GM12875 (cell line): Measurements from ENCODE around the gene CAPN9.

Experiments used
- H3K4me3 ChIP-seq: one replicate; pipeline ENCODE4 v1.5.1; 2011; ENCODE audit warnings: low read depth, low read length, control low read depth
- CTCF ChIP-seq: IDR thresholded peaks from 2 replicates; pipeline ENCODE4 v1.5.1; 2011; ENCODE audit warnings: low read depth, mild to moderate bottlenecking, control low read depth, inconsistent platforms, low read length, moderate library complexity, borderline replicate concordance; ENCODE audit not compliant: insufficient read depth

The CAPN9 gene

DNA sequence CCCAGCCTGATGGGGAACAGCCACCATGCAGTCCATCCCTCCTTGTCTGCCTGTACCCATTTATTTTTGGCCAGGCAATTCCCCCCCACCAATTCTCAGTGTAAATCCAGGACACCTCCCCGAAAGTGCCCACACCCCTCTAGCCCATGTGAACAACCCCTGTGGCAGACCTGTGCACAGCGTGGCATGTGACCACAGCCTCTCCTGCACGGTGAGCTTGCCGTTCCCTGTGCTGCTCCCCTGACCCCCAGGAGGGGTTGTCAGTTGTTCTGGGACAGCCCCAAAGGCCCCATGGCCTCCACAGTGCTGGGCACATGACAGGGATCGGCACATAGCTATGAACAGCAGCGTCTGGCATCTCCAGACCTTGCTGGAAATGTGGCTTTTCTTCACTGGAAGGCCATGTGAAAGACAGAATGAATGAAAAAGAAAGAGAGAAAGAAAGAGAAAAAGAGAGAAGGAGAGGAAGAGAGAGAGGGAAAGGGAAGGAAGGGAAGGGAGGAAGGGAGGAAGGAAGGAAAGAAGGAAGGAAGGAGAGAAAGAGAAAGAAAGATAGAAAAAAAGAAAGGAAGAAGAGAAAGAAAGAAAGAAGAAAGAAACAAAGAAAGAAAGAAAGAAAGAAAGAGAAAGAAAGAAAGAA, 3.9 kb downstream of the CAPN9 start:
- H3K4me3 ChIP-seq = no peak overlapping the region
- no peak for TF ChIP-seq CTCF

DNA sequence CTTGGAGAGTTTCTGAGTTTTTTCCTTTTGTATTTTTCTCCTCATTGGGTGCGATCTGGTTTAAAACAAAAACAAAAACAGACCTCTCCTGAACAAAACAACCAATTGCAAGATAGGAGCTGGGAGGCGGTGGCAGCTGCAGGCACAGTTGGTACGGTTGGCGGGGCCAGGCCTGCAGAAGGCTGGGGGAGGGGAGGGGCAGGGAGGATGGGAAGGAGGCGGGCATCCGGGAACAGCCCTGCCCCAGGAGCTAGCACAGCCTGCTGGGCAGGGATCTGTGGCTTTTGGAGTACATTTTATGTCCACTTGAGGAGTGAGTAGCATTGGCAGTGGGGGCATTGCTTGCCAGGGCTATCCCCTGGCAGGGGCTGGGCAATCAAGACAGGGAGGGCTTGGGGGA, 5.2 kb downstream of the CAPN9 start:
- TF ChIP-seq CTCF = no peak
- no peak overlapping the region for H3K4me3 ChIP-seq

- no peak overlapping the region for H3K4me3 ChIP-seq
- no peak for TF ChIP-seq CTCF
These were observed 6.0 kb downstream of the CAPN9 start for GRCh38 chr1:230753191-230753585.

GRCh38 chr1:230753586-230754251, 6.5 kb downstream of the CAPN9 start:
- no peak for TF ChIP-seq CTCF
- H3K4me3 ChIP-seq = no peak overlapping the region

DNA sequence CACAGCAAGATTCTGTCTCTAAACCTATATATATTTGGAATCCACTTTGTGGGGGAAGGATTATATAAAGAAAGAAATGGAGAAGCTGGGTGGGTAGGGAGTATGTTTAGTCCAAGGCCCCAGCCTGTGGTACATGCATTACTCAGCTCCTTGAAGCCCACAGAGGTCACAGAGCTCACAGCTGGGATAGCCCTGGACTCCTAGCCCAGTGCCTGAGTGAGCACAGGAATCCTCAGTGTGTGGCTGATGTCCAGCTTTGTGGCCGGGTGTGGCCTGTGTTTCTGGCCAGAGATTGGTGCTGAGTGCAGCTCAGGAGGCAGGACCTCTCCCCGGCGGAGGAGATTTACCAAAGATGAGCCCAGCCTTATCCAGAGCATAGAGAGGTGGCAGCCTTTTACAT, 7.6 kb downstream of the CAPN9 start:
- H3K4me3 ChIP-seq = no peak overlapping the region
- no peak for TF ChIP-seq CTCF

DNA sequence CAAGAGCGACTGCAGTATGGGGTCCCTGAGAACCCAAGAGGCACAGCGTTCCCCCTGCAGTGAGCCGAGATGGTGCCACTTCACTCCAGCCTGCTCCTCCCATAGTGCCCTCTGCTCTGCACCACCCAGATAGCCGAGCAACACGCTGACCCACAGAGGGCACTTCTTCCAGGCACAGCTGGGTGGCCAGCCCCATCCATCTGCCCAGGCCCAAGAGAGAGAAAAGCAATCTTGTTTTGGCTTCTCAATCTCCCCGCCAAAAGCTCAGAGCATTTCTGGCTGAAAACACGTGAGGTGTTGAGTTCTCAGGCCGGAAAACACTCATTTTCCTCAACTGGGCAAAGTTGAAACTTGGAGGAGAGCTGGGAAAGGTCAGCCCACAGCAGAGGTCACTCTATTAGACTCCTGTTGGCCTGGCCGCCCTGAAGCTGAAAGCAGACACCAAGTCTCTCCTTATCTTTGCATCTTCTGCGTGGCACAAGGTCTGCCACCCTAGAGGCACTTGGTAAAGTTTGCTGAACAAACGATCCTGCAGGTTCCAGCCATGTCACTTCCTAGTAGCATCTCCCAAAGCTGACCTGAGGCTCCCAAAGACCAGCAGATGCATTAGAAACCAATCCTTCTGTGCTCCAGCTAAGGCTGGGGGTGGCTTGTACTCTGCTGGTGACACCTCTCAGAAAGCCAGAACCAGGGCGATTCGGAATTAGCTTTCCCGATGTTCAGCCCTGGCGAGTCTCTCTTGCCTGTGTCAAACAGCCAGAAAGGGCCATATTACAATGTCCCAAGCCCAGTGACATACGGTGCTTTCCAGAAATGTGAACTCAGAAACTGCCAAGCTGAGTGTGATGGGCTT, 10.9 kb downstream of the CAPN9 start:
- H3K4me3 ChIP-seq = no peak overlapping the region
- TF ChIP-seq CTCF = no peak
